ENCODE data around the gene KRT33A.

KRT33A gene

GRCh38 chr17:41327411-41328120 is 23.1 kb downstream of the KRT33A start:
- DNase-seq = no peak

GRCh38 chr17:41326173-41327145 is 24.2 kb downstream of the KRT33A start:
- DNase-seq = no peak

- DNase-seq = no peak
Observed at GRCh38 chr17:41325611-41326010, 25.0 kb downstream of the KRT33A start.

GRCh38 chr17:41325126-41325525 is 25.5 kb downstream of the KRT33A start:
- DNase-seq = no peak

GRCh38 chr17:41324180-41325075 is 26.2 kb downstream of the KRT33A start:
- DNase-seq = no peak

GRCh38 chr17:41322903-41323895 is 27.4 kb downstream of the KRT33A start:
- DNase-seq = no peak

GRCh38 chr17:41322094-41322902 is 28.3 kb downstream of the KRT33A start:
- peak; percentile 31 for DNase-seq

GRCh38 chr17:41318231-41318630 is 32.4 kb downstream of the KRT33A start:
- no peak for DNase-seq

GRCh38 chr17:41315814-41316445 is 34.7 kb downstream of the KRT33A start:
- no peak for DNase-seq

GRCh38 chr17:41315204-41315794 is 35.3 kb downstream of the KRT33A start, which contains the start of gene KRTAP17-1:
Gene KRTAP17-1 (minus strand): TSS chr17:41315710. CDS start chr17:41315650, 60 bp downstream.
- DNase-seq = no peak

- DNase-seq = no peak
Observed at GRCh38 chr17:41311111-41311510, 39.5 kb downstream of the KRT33A start.

- peak; percentile 70 for DNase-seq
Observed at GRCh38 chr17:41308918-41309359, 41.7 kb downstream of the KRT33A start, which contains the start of gene KRTAP16-1. Gene KRTAP16-1 (minus strand): TSS chr17:41309309. CDS start chr17:41309253, 56 bp downstream.

- DNase-seq = peak; percentile 90
Observed at GRCh38 chr17:41308251-41308917, 42.2 kb downstream of the KRT33A start.

GRCh38 chr17:41307647-41308046 is 43.0 kb downstream of the KRT33A start:
- DNase-seq = no peak

- DNase-seq = no peak
Observed at GRCh38 chr17:41304091-41304490, 46.5 kb downstream of the KRT33A start.

- no peak for DNase-seq
Observed at GRCh38 chr17:41302981-41303380, 47.6 kb downstream of the KRT33A start.

GRCh38 chr17:41301916-41302901 is 48.4 kb downstream of the KRT33A start, which contains the start of gene KRTAP29-1:
Gene KRTAP29-1 (minus strand): TSS chr17:41302851. CDS start chr17:41302851, 0 bp downstream.
- no peak for DNase-seq

All from CD4-positive, alpha-beta T cell treated with Interleukin-15 for 1 hour (primary cell).